OCI-LY3 (cell line): ENCODE measurements around the gene HOXB3.
A peak's percentile ranks its signal among the peaks of the same experiment; 100 is the strongest.

Experiments used
- H2AFZ ChIP-seq: fragments of 200-600, 300-600 bp; shearing (Covaris generic); 2 replicates; pipeline ENCODE4 v1.6.0; 2014; ENCODE audit warnings: antibody characterized with exemption, low read depth, low read length
- H3K27ac ChIP-seq: fragments of 200-600, 300-600 bp; sonication (generic); 2 replicates; pipeline ENCODE4 v1.5.1; 2014; ENCODE audit warnings: mild to moderate bottlenecking, low read length, moderate library complexity, mixed read lengths
- H3K27me3 ChIP-seq: fragments of 200-600, 300-600 bp; sonication (generic); 2 replicates; pipeline ENCODE4 v1.6.1; 2014; ENCODE audit warnings: low read depth, low read length, mixed read lengths
- H3K36me3 ChIP-seq: fragments of 200-600, 300-600 bp; sonication (generic); replicated peaks from 2 replicates; pipeline ENCODE3; 2014; ENCODE audit warnings: low read depth, low read length, mixed read lengths
- H3K4me1 ChIP-seq: fragments of 300-600, 200-600 bp; sonication (generic); 2 replicates; pipeline ENCODE4 v1.6.1; 2014; ENCODE audit warnings: low read length, mixed read lengths
- H3K4me2 ChIP-seq: fragments of 200-600, 300-600 bp; sonication (generic); 2 replicates; pipeline ENCODE4 v1.6.1; 2014; ENCODE audit warnings: low read length, mixed read lengths
- H3K4me3 ChIP-seq: fragments of 300-600, 200-600 bp; sonication (generic); 2 replicates; pipeline ENCODE4 v1.5.1; 2014; ENCODE audit warnings: antibody characterized with exemption, mild to moderate bottlenecking, low read length, moderate library complexity
- H3K79me2 ChIP-seq: fragments of 300-600, 200-600 bp; shearing (Covaris generic); 2 replicates; pipeline ENCODE4 v1.6.1; 2014; ENCODE audit warnings: mild to moderate bottlenecking, low read length, mixed read lengths
- H3K9ac ChIP-seq: fragments of 300-600, 200-600 bp; shearing (Covaris generic); 2 replicates; pipeline ENCODE4 v1.6.0; 2014; ENCODE audit warnings: mild to moderate bottlenecking, low read length, moderate library complexity
- H3K9me3 ChIP-seq: fragments of 200-600, 300-600 bp; shearing (Covaris generic); 2 replicates; pipeline ENCODE4 v1.6.1; 2014; ENCODE audit warnings: low read length, mixed read lengths; ENCODE audit not compliant: insufficient read depth
- H4K20me1 ChIP-seq: fragments of 200-600, 300-600 bp; sonication (generic); 2 replicates; pipeline ENCODE4 v1.6.1; 2016; ENCODE audit warnings: low read length, mixed read lengths; ENCODE audit not compliant: insufficient read depth
- CTCF ChIP-seq: fragments of 200-600, 300-600 bp; sonication (generic); IDR thresholded peaks from 2 replicates; pipeline ENCODE4 v1.5.1; 2014; ENCODE audit warnings: antibody characterized with exemption, low read length, low read depth
- EZH2phosphoT487 ChIP-seq: fragments of 200-600 bp; shearing (Covaris generic); IDR thresholded peaks from 2 replicates; pipeline ENCODE4 v1.6.1; 2018; ENCODE audit warnings: antibody characterized with exemption, mixed run types, low read depth

HOXB3 gene

GRCh38 chr17:48594538-48595277 is 4.7 kb upstream of the HOXB3 start:
- Histone ChIP-seq H4K20me1 (no peaks in the 10 kb centered on the region), H3K79me2 (peaks cover 7% of the 10 kb centered on the region; the same call in 1 of the 2 replicates), H2AFZ (no peak overlapping the region), H3K4me2 (no peak overlapping the region), H3K9ac (no peak overlapping the region), H3K4me1 (peaks cover 22% of the 10 kb centered on the region), H3K27ac (no peak overlapping the region), H3K36me3 (no peaks in the 10 kb centered on the region), H3K27me3 (peaks cover 26% of the 10 kb centered on the region), H3K9me3 (no peaks in the 10 kb centered on the region), H3K4me3 (no peak overlapping the region)
- no peak for TF ChIP-seq EZH2phosphoT487
- no peak for TF ChIP-seq CTCF

DNA sequence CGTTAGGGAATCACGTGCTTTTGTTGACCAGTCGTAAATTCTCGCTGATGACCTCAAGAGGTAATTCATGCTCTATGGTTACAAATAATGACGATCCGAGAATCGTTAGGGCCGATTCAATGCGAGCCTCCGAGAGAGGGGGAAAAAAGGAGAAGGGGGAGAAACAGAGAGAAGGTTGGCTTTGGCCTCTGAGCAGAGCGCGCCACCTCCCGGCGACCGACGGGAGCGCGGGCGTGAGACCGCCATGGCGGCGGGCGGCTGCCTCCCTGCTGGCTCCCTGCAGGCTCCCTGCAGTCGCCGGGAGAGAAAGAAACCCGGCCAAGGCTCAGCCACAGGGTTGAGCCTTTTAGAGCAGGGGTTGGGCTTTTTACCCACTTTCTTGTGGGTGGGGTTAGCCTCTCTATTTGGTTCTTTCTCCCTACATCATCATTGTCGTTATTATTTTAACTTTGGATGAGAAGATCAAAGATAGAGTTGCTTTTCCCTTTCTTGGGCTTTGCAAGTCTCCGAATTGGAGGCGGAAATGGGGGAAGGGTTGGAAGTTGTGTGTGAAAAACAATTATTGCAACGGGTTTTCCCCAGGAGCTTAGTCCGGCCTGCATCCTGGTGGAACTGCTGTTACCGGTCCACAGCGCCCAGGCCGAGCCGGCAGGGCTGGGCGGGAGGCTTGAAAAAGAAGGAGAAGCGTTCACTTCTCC is 3.9 kb upstream of the HOXB3 start:
- TF ChIP-seq EZH2phosphoT487 (no peak), CTCF (peak; percentile 89)
- Histone ChIP-seq H3K4me3 (peak overlapping the region; percentile 68), H3K9me3 (no peaks in the 10 kb centered on the region), H3K79me2 (peaks cover 7% of the 10 kb centered on the region; the same call in 1 of the 2 replicates), H2AFZ (no peak overlapping the region), H3K27ac (no peak overlapping the region), H3K4me2 (peak overlapping the region; percentile 80), H3K9ac (peak overlapping the region; percentile 12; the same call in 1 of the 2 replicates), H3K4me1 (peaks cover 29% of the 10 kb centered on the region), H3K36me3 (no peaks in the 10 kb centered on the region), H4K20me1 (no peaks in the 10 kb centered on the region), H3K27me3 (peaks cover 26% of the 10 kb centered on the region)

DNA sequence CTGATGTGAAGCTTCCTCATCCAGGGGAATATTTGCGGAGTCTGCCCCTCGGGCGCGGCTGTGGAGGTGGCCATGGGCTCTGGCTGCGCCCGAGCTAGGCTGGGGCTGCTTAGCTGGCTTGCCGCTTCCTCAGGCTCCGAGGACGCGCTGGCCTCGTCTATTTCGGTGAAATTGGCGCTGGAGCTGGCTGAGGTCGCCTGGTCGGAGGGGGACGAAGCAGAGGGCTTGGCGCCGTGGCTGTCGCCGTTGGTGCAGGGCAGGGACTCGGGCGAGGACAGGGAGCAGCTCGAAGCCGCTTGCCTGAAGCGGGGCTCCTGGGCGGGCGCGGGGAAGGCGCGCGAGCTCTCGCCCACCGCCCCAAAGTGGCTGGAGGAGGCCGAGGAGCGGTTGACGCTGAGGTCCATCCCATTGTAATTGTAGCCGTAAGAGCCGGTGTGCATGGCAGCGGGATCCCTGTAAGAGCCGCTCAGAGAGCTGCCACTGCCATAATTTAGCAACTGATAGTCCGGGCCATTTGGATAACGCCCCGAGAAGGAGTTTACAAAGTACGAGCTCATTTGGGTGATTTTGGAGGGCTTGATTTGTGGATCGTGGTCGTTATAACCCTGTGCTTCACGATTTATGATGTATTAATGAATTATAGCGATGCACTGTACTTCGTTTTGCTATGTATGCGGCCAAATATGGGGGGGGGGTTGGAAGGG is 3.2 kb upstream of the HOXB3 start, which contains the start of gene HOXB5:
HOXB5 (minus strand) TSS at position 654 of the 704 bp plus-strand sequence; CDS start at position 557, 97 bp downstream.
- no peaks in the 10 kb centered on the region for H3K36me3 ChIP-seq
- peaks cover 7% of the 10 kb centered on the region; the same call in 1 of the 2 replicates for H3K79me2 ChIP-seq
- H3K4me3 ChIP-seq, result peak within 1 kb of the TSS; percentile 68
- H3K27ac ChIP-seq, result no peak within 1 kb of the TSS
- H3K27me3 ChIP-seq, result peaks cover 26% of the 10 kb centered on the region
- no peaks in the 10 kb centered on the region for H3K9me3 ChIP-seq
- H3K4me1 ChIP-seq, result peaks cover 29% of the 10 kb centered on the region
- no peak for TF ChIP-seq CTCF
- peak within 1 kb of the TSS; percentile 80 for H3K4me2 ChIP-seq
- H3K9ac ChIP-seq, result peak within 1 kb of the TSS; percentile 21; the same call in 1 of the 2 replicates
- no peak within 1 kb of the TSS for H2AFZ ChIP-seq
- H4K20me1 ChIP-seq, result no peaks in the 10 kb centered on the region
